ENCODE data around the gene RUSC2.
"Not testable (repeated sequence)": the region's sequence is repeated elsewhere in the genome, so short reads cannot be mapped to it uniquely, and the experiment has no call there.

Gene RUSC2

DNA sequence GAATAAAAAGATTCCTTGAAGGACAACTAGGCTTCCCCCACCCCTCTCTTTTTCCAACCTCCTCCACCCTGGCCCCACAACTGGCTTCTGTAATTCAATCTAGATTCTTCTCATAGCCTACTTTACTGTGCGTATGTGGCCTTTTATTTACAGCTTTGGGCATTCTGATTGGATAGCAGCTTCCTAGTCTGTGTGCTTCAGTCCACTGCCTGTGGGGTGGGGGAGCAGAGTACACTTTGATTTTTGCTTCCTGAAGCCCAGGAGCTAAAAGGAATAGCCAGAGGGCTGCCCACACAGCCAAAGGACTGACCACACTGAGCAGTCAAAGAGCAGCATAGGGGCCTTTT lies 30.4 kb downstream of the RUSC2 start:
- Histone ChIP-seq H3K23ac (ENCODE audit: low read length) (no peak overlapping the region), H3K27ac (ENCODE audit: low read depth, low read length) (no peak overlapping the region), H3K4me3 (ENCODE audit: low read length) (no peak overlapping the region), H2AK5ac (ENCODE audit: low read length) (peak overlapping the region; percentile 32), H3K4ac (ENCODE audit: low read depth, low read length) (no peak overlapping the region), H3K56ac (ENCODE audit: low read length) (no peak overlapping the region), H3K4me1 (ENCODE audit: control insufficient read depth, low read depth, low read length) (peaks cover 28% of the 10 kb centered on the region), H2BK120ac (ENCODE audit: low read depth, low read length) (no peak overlapping the region), H3K27me3 (ENCODE audit: insufficient read depth, low read length, poor library complexity) (no peaks in the 10 kb centered on the region), H4K8ac (ENCODE audit: low read depth, low read length) (no peak overlapping the region), H2BK5ac (ENCODE audit: low read length) (no peak overlapping the region), H4K5ac (ENCODE audit: low read length) (no peak overlapping the region), H2BK15ac (replicated peaks; ENCODE audit: low read depth) (no peak overlapping the region), H3K18ac (ENCODE audit: low read length) (no peak overlapping the region), H3K79me1 (ENCODE audit: low read length) (peaks cover 2% of the 10 kb centered on the region), H3K36me3 (ENCODE audit: control insufficient read depth, insufficient read depth, low read length) (no peaks in the 10 kb centered on the region), H3K79me2 (ENCODE audit: control insufficient read depth, insufficient read depth, low read length) (no peaks in the 10 kb centered on the region), H3K9ac (ENCODE audit: low read length) (no peak overlapping the region), H3K4me2 (ENCODE audit: low read length) (no peak overlapping the region)
- WGBS (ENCODE audit: extremely low coverage, insufficient coverage, low lambda C conversion rate): no CpG with 5 or more reads among the region's 1 CpG
- no peak for DNase-seq

DNA sequence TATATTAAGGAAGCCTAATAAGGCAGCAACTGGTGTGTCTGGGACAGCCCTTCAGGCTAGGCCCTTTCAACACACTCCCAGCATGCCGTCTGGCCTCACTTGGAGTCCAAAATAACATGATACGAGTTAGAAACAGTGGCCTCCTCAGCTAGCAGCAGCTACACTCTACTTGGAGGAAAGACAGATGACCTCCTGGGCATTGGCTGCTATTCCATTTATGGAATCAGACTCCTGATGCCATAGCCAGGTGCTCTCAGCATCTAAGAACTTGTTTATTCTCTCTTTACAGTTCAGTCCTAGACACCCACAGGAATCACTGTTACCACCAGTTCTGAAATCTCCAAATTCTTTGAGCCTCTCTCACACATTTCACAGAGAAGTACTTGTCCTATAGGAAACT lies 31.8 kb downstream of the RUSC2 start:
- no peak overlapping the region for H3K4ac ChIP-seq (ENCODE audit: low read depth, low read length)
- H3K4me2 ChIP-seq (ENCODE audit: low read length): no peak overlapping the region
- no peak overlapping the region for H2BK5ac ChIP-seq (ENCODE audit: low read length)
- peak; percentile 11 for DNase-seq
- H3K23ac ChIP-seq (ENCODE audit: low read length): no peak overlapping the region
- peaks cover 2% of the 10 kb centered on the region for H3K79me1 ChIP-seq (ENCODE audit: low read length)
- no peak overlapping the region for H3K9ac ChIP-seq (ENCODE audit: low read length)
- H2BK15ac ChIP-seq (replicated peaks; ENCODE audit: low read depth): no peak overlapping the region
- H4K8ac ChIP-seq (ENCODE audit: low read depth, low read length): no peak overlapping the region
- no CpG with 5 or more reads among the region's 2 CpGs for WGBS (ENCODE audit: extremely low coverage, insufficient coverage, low lambda C conversion rate)
- H3K27ac ChIP-seq (ENCODE audit: low read depth, low read length): no peak overlapping the region
- no peak overlapping the region for H3K4me3 ChIP-seq (ENCODE audit: low read length)
- no peaks in the 10 kb centered on the region for H3K79me2 ChIP-seq (ENCODE audit: control insufficient read depth, insufficient read depth, low read length)
- no peak overlapping the region for H4K5ac ChIP-seq (ENCODE audit: low read length)
- H3K4me1 ChIP-seq (ENCODE audit: control insufficient read depth, low read depth, low read length): peaks cover 28% of the 10 kb centered on the region
- H3K56ac ChIP-seq (ENCODE audit: low read length): no peak overlapping the region
- H2AK5ac ChIP-seq (ENCODE audit: low read length): no peak overlapping the region
- H3K36me3 ChIP-seq (ENCODE audit: control insufficient read depth, insufficient read depth, low read length): no peaks in the 10 kb centered on the region
- no peak overlapping the region for H2BK120ac ChIP-seq (ENCODE audit: low read depth, low read length)
- no peaks in the 10 kb centered on the region for H3K27me3 ChIP-seq (ENCODE audit: insufficient read depth, low read length, poor library complexity)
- no peak overlapping the region for H3K18ac ChIP-seq (ENCODE audit: low read length)

GRCh38 chr9:35522187-35522586 lies 32.3 kb downstream of the RUSC2 start:
- H3K9ac ChIP-seq (ENCODE audit: low read length): no peak overlapping the region
- H3K27ac ChIP-seq (ENCODE audit: low read depth, low read length): no peak overlapping the region
- H3K36me3 ChIP-seq (ENCODE audit: control insufficient read depth, insufficient read depth, low read length): no peaks in the 10 kb centered on the region
- H2AK5ac ChIP-seq (ENCODE audit: low read length): no peak overlapping the region
- no peak overlapping the region for H3K4me2 ChIP-seq (ENCODE audit: low read length)
- DNase-seq: peak; percentile 34
- H3K18ac ChIP-seq (ENCODE audit: low read length): no peak overlapping the region
- H3K4ac ChIP-seq (ENCODE audit: low read depth, low read length): no peak overlapping the region
- H2BK120ac ChIP-seq (ENCODE audit: low read depth, low read length): no peak overlapping the region
- H3K56ac ChIP-seq (ENCODE audit: low read length): no peak overlapping the region
- H4K8ac ChIP-seq (ENCODE audit: low read depth, low read length): no peak overlapping the region
- peaks cover 2% of the 10 kb centered on the region for H3K79me1 ChIP-seq (ENCODE audit: low read length)
- H3K4me1 ChIP-seq (ENCODE audit: control insufficient read depth, low read depth, low read length): peaks cover 28% of the 10 kb centered on the region
- no peak overlapping the region for H2BK15ac ChIP-seq (replicated peaks; ENCODE audit: low read depth)
- H3K79me2 ChIP-seq (ENCODE audit: control insufficient read depth, insufficient read depth, low read length): no peaks in the 10 kb centered on the region
- H2BK5ac ChIP-seq (ENCODE audit: low read length): no peak overlapping the region
- no peak overlapping the region for H4K5ac ChIP-seq (ENCODE audit: low read length)
- H3K27me3 ChIP-seq (ENCODE audit: insufficient read depth, low read length, poor library complexity): no peaks in the 10 kb centered on the region
- H3K23ac ChIP-seq (ENCODE audit: low read length): no peak overlapping the region
- H3K4me3 ChIP-seq (ENCODE audit: low read length): no peak overlapping the region

DNA sequence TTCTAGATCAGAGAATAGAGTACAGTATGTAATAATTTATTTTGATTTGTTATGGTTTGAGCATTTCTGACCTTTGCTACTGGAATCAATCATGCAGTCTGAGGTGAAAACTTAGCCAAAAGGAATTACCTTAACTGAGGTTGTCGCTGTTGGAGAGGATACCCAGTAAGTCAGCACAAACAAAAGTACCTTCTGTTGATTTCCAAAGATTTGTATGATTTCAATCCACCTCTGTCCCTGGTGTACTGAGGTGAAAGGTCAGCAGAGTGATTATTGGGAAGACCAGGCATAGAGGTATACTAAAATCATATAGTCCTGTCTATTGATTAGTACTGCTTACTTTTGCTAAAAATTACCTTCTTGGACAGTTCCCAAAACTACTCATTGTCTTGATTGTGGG lies 32.8 kb downstream of the RUSC2 start:
- Histone ChIP-seq H2BK15ac (replicated peaks; ENCODE audit: low read depth) (no peak overlapping the region), H3K27me3 (ENCODE audit: insufficient read depth, low read length, poor library complexity) (no peaks in the 10 kb centered on the region), H3K4me3 (ENCODE audit: low read length) (no peak overlapping the region), H3K36me3 (ENCODE audit: control insufficient read depth, insufficient read depth, low read length) (no peaks in the 10 kb centered on the region), H2BK120ac (ENCODE audit: low read depth, low read length) (no peak overlapping the region), H3K4me2 (ENCODE audit: low read length) (no peak overlapping the region), H3K79me2 (ENCODE audit: control insufficient read depth, insufficient read depth, low read length) (no peaks in the 10 kb centered on the region), H3K18ac (ENCODE audit: low read length) (no peak overlapping the region), H3K56ac (ENCODE audit: low read length) (no peak overlapping the region), H3K9ac (ENCODE audit: low read length) (no peak overlapping the region), H3K79me1 (ENCODE audit: low read length) (peaks cover 2% of the 10 kb centered on the region), H3K23ac (ENCODE audit: low read length) (no peak overlapping the region), H2AK5ac (ENCODE audit: low read length) (no peak overlapping the region), H4K5ac (ENCODE audit: low read length) (no peak overlapping the region), H4K8ac (ENCODE audit: low read depth, low read length) (no peak overlapping the region), H3K4me1 (ENCODE audit: control insufficient read depth, low read depth, low read length) (peaks cover 26% of the 10 kb centered on the region), H2BK5ac (ENCODE audit: low read length) (no peak overlapping the region), H3K4ac (ENCODE audit: low read depth, low read length) (no peak overlapping the region), H3K27ac (ENCODE audit: low read depth, low read length) (no peak overlapping the region)
- WGBS (ENCODE audit: extremely low coverage, insufficient coverage, low lambda C conversion rate): no CpG with 5 or more reads among the region's 1 CpG
- no peak for DNase-seq

- not testable (repeated sequence) for H3K4me3 ChIP-seq (ENCODE audit: low read length); H3K27ac ChIP-seq (ENCODE audit: low read depth, low read length); H2AK5ac ChIP-seq (ENCODE audit: low read length); H3K27me3 ChIP-seq (ENCODE audit: insufficient read depth, low read length, poor library complexity); H3K18ac ChIP-seq (ENCODE audit: low read length); H3K36me3 ChIP-seq (ENCODE audit: control insufficient read depth, insufficient read depth, low read length); H3K9ac ChIP-seq (ENCODE audit: low read length); H2BK15ac ChIP-seq (replicated peaks; ENCODE audit: low read depth); DNase-seq; H3K23ac ChIP-seq (ENCODE audit: low read length); H2BK120ac ChIP-seq (ENCODE audit: low read depth, low read length); H3K79me1 ChIP-seq (ENCODE audit: low read length); H3K4me2 ChIP-seq (ENCODE audit: low read length); H2BK5ac ChIP-seq (ENCODE audit: low read length); H4K8ac ChIP-seq (ENCODE audit: low read depth, low read length); H4K5ac ChIP-seq (ENCODE audit: low read length); H3K4ac ChIP-seq (ENCODE audit: low read depth, low read length); H3K56ac ChIP-seq (ENCODE audit: low read length); H3K79me2 ChIP-seq (ENCODE audit: control insufficient read depth, insufficient read depth, low read length)
- peaks cover 18% of the 10 kb centered on the region for H3K4me1 ChIP-seq (ENCODE audit: control insufficient read depth, low read depth, low read length)
Observed at GRCh38 chr9:35523556-35523955, 33.6 kb downstream of the RUSC2 start.

GRCh38 chr9:35526087-35526801 lies 36.3 kb downstream of the RUSC2 start:
- no peak overlapping the region for H2AK5ac ChIP-seq (ENCODE audit: low read length)
- no peak overlapping the region for H2BK5ac ChIP-seq (ENCODE audit: low read length)
- no peak overlapping the region for H2BK120ac ChIP-seq (ENCODE audit: low read depth, low read length)
- H3K36me3 ChIP-seq (ENCODE audit: control insufficient read depth, insufficient read depth, low read length): no peaks in the 10 kb centered on the region
- peaks cover 2% of the 10 kb centered on the region for H3K79me1 ChIP-seq (ENCODE audit: low read length)
- no peak overlapping the region for H3K4ac ChIP-seq (ENCODE audit: low read depth, low read length)
- no CpG with 5 or more reads among the region's 1 CpG for WGBS (ENCODE audit: extremely low coverage, insufficient coverage, low lambda C conversion rate)
- no peak overlapping the region for H3K4me2 ChIP-seq (ENCODE audit: low read length)
- no peak overlapping the region for H3K27ac ChIP-seq (ENCODE audit: low read depth, low read length)
- no peak overlapping the region for H3K23ac ChIP-seq (ENCODE audit: low read length)
- no peaks in the 10 kb centered on the region for H3K27me3 ChIP-seq (ENCODE audit: insufficient read depth, low read length, poor library complexity)
- no peak for DNase-seq
- H3K56ac ChIP-seq (ENCODE audit: low read length): no peak overlapping the region
- H4K5ac ChIP-seq (ENCODE audit: low read length): no peak overlapping the region
- H2BK15ac ChIP-seq (replicated peaks; ENCODE audit: low read depth): no peak overlapping the region
- no peak overlapping the region for H3K9ac ChIP-seq (ENCODE audit: low read length)
- H3K4me3 ChIP-seq (ENCODE audit: low read length): no peak overlapping the region
- peaks cover 2% of the 10 kb centered on the region for H3K4me1 ChIP-seq (ENCODE audit: control insufficient read depth, low read depth, low read length)
- no peaks in the 10 kb centered on the region for H3K79me2 ChIP-seq (ENCODE audit: control insufficient read depth, insufficient read depth, low read length)
- H4K8ac ChIP-seq (ENCODE audit: low read depth, low read length): no peak overlapping the region
- no peak overlapping the region for H3K18ac ChIP-seq (ENCODE audit: low read length)
